BE2C (cell line): Measurements from ENCODE around the gene PPP1R14B.

ENCODE experiments used
- DNase-seq: peaks from one replicate; pipeline ENCODE4 v3.0.0-alpha.2; 2020
- H3K27me3 ChIP-seq: fragments of 250-450 bp; sonication (Bioruptor Pico); 2 replicates; pipeline ENCODE4 v1.5.1; 2020; ENCODE audit warnings: mild to moderate bottlenecking
- H3K36me3 ChIP-seq: fragments of 250-450 bp; sonication (Bioruptor Pico); 2 replicates; pipeline ENCODE4 v1.5.1; 2020; ENCODE audit warnings: mild to moderate bottlenecking
- H3K4me1 ChIP-seq: fragments of 250-450 bp; sonication (Bioruptor Pico); 2 replicates; pipeline ENCODE4 v1.5.1; 2020
- H3K4me3 ChIP-seq: 2 replicates; pipeline ENCODE4 v1.5.1; 2011; ENCODE audit warnings: low read depth, low read length
- H3K9me3 ChIP-seq: fragments of 250-450 bp; sonication (Bioruptor Pico); 2 replicates; pipeline ENCODE4 v1.5.1; 2020
- TF ChIP-seq, protein P1 (sequence below): IDR thresholded peaks from 2 replicates; pipeline ENCODE4 v1.5.1; 2012; ENCODE audit warnings: mild to moderate bottlenecking, low read depth, low read length

PPP1R14B gene

GRCh38 chr11:64283092-64283491 is 36.3 kb upstream of the PPP1R14B start:
- Histone ChIP-seq H3K4me3 (no peak overlapping the region), H3K27me3 (no peaks in the 10 kb centered on the region), H3K4me1 (no peaks in the 10 kb centered on the region), H3K36me3 (no peaks in the 10 kb centered on the region), H3K9me3 (no peaks in the 10 kb centered on the region)
- no peak for DNase-seq
- TF ChIP-seq, protein P1, sequence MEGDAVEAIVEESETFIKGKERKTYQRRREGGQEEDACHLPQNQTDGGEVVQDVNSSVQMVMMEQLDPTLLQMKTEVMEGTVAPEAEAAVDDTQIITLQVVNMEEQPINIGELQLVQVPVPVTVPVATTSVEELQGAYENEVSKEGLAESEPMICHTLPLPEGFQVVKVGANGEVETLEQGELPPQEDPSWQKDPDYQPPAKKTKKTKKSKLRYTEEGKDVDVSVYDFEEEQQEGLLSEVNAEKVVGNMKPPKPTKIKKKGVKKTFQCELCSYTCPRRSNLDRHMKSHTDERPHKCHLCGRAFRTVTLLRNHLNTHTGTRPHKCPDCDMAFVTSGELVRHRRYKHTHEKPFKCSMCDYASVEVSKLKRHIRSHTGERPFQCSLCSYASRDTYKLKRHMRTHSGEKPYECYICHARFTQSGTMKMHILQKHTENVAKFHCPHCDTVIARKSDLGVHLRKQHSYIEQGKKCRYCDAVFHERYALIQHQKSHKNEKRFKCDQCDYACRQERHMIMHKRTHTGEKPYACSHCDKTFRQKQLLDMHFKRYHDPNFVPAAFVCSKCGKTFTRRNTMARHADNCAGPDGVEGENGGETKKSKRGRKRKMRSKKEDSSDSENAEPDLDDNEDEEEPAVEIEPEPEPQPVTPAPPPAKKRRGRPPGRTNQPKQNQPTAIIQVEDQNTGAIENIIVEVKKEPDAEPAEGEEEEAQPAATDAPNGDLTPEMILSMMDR, result no peak

DNA sequence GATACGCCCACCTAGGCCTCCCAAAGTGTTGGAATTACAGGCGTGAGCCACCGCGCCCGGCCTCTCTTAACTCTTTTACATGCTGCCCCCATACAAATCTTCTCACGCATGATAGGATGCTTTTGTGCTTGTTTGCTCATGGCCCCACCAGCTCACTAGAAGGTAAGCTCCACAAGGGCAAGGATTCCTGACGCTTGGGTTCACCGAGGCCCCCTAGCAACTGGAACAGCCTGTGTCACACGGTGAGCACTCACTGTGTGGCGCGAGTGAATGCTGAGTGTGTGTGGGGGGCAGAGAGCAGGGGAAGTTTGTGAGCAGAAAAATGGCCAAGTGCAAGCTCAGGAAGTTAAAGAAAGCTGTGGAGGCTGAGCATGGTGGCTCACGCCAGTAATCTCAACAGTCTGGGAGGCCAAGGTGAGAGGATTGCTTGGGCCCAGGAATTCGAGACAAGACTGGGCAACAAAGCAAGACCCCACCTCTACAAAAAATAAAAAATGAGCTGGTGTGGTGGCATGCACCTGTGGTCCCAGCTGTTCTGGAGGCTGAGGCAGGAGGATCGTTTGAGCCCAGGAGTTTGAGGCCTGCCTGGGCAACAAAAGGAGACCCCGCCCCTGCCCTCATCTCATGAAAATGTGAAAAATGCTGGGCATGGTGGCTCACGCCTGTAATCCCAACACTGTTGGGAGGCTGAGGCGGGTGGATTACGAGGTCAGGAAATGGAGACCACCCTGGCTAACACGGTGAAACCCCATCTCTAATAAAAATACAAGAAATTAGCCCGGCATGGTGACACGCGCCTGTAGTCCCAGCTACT is 35.4 kb upstream of the PPP1R14B start:
- Histone ChIP-seq H3K27me3 (no peaks in the 10 kb centered on the region), H3K4me1 (no peaks in the 10 kb centered on the region), H3K36me3 (no peaks in the 10 kb centered on the region), H3K4me3 (no peak overlapping the region), H3K9me3 (no peaks in the 10 kb centered on the region)
- DNase-seq, result no peak
- TF ChIP-seq, protein P1, result no peak

DNA sequence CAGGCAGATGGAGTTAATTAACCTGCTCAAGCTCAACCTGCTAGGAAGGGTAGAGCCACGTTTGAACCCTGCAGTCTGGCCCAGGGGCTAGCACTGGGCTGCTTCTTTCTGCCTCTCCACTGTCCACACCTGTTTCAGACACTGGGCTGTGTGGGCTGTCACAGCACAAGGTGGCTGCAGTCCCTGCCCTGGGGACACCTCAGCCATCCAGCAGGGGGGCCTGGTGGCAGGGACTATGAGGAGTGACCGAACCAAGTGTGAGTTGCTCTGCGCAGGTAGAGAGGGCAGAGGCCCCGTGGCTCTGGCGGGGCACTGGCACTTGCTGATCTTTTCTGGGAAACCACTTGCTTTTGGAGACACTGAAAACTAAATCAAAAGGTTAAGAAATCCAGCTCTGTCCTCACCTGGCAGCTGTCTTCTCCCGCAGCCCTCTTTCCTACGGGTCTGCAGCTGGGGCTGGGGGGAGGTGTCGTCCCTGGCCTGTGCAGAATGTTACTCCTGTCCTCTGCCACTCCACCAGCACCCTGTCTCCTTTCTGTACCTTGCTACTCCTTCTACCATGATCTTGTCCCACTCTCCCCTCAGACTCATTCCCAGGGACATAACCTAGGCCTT is 31.9 kb upstream of the PPP1R14B start:
- DNase-seq, result no peak
- TF ChIP-seq, protein P1, result no peak
- no peaks in the 10 kb centered on the region for H3K36me3 ChIP-seq
- H3K4me3 ChIP-seq, result no peak overlapping the region
- H3K4me1 ChIP-seq, result no peaks in the 10 kb centered on the region
- no peaks in the 10 kb centered on the region for H3K9me3 ChIP-seq
- H3K27me3 ChIP-seq, result no peaks in the 10 kb centered on the region

DNA sequence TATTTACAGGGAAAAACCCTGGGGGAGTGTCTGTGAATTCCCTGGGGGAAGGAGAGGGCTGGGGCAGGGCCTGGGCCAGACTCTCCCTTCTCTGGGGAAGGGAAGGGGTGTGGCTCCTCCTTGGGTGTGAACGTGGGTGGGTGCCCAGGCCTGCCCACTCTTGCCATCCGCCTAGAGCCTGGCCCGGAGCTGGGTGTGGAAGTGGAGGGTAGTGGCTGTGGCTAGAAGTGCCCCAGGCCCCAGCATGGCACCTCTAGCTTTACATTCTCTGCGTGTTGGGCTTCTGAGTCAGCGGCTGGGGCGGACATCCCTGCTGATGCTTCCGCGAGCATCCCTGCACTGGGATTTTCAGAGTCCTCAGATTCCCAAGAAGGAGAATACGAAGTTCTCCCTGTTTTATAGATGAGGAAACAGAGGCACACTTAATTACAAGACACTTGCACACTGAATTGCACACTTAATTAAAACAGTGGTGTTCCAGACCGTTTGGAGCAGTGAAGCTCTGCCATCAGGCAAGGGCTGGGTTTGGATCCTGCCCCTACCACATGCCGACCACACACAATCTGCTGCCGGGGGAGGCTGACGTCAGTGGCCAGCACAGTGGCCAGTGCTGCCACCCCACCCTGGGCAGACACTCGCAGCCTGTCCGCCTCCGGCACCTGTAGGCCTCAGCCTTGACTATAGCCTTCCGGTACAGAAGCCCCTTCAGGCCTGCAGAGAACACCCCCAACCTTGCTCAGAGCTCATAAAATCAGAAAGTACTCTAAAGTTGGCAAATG is 30.1 kb upstream of the PPP1R14B start:
- Histone ChIP-seq H3K9me3 (no peaks in the 10 kb centered on the region), H3K4me1 (no peaks in the 10 kb centered on the region), H3K27me3 (no peaks in the 10 kb centered on the region), H3K36me3 (no peaks in the 10 kb centered on the region), H3K4me3 (no peak overlapping the region)
- TF ChIP-seq, protein P1, result no peak
- DNase-seq, result no peak

DNA sequence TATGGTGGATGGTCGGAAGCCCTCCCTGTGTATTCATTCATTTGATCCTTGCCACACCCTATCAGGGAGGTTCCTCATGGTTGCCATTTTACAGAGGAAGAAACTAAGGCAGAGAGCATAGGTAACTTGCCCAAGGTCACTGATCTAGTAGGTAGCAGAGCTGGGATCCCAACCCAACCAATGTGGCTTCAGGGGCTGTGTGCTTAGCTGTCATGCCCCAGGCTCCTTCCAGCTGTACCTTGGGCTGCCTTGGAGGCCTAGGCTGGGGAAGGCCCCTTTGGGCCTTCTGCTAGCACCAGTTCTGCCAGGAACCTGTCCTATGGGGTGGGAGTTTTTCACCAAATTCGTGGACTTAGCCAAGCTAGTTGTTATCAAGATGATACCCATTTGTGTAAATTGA is 29.1 kb upstream of the PPP1R14B start:
- no peaks in the 10 kb centered on the region for H3K27me3 ChIP-seq
- H3K4me3 ChIP-seq, result no peak overlapping the region
- no peaks in the 10 kb centered on the region for H3K4me1 ChIP-seq
- TF ChIP-seq, protein P1, result no peak
- no peak for DNase-seq
- H3K9me3 ChIP-seq, result no peaks in the 10 kb centered on the region
- H3K36me3 ChIP-seq, result no peaks in the 10 kb centered on the region
